ENCODE data around the gene MSRB3. TPM values are rescaled to one million over a fixed set of nuclear protein-coding genes. Genes with fewer than 3 reads are reported as not detected.

The MSRB3 gene
- 1 to 10 TPM; 6.5 to 8.7 TPM for total RNA-seq

DNA sequence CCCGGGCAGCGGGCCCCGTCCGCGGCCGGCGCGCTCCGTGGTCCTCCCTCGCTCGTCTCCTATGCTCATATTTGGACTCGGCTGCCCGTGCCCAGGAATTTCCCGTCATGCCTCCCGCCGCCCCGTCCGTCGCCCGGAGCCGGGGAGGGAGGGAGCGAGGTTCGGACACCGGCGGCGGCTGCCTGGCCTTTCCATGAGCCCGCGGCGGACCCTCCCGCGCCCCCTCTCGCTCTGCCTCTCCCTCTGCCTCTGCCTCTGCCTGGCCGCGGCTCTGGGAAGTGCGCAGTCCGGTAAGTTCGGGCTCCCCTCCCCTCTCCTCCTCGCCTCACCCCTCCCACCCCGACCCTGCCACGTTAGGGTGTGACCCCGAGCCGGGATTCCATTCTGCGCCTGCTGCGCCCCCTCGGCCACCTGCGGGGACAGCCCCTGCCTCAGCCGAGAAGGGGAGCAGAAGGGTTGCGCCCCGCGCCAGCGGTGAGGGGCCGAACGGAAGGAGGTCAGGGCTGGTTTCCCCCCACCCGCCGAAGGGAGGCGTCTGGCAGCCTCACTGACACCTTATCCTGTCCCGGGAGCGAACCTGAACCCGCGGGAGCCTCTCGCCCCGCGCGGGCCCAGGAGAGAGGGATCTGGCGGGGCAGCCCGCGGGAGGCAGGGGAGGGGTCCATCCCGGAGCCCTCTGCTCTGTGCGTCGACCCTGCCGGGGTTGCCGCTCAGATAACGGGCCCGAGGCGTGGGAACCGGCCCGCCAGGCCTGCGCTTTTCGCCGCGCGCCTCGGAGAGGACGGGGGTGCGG, at the start of gene MSRB3:
MSRB3 (plus strand) TSS at position 108 of the 793 bp plus-strand sequence. CDS start 29,897 bp downstream, outside the sequence.

Other genes with a start within 250 kb of the MSRB3 start
- gene WIF1, start 157.4 kb upstream of the MSRB3 start, total RNA-seq: not detected
- 10 to 100 TPM; 16.7 to 16.9 TPM for gene LEMD3, start 109.1 kb upstream of the MSRB3 start, total RNA-seq

All from melanocyte of skin (primary cell).